HG03280 (cell line): ENCODE data around the gene KLF18.
"Not testable (repeated sequence)": the region's sequence is repeated elsewhere in the genome, so short reads cannot be mapped to it uniquely, and the experiment has no call there.

Experiments
- ATAC-seq: cut with Tn5 transposase; IDR thresholded peaks from one replicate; pipeline ENCODE4 v1.9.1; 2021; ENCODE audit warnings: mild to moderate bottlenecking, moderate library complexity; ENCODE audit not compliant: unreplicated experiment

The KLF18 gene

GRCh38 chr1:44129616-44130500, 11.6 kb downstream of the KLF18 start:
- ATAC-seq, result no peak

- ATAC-seq, result no peak
Observed at GRCh38 chr1:44120398-44120949, 21.0 kb downstream of the KLF18 start.

- ATAC-seq, result no peak
Observed at GRCh38 chr1:44119525-44119924, 21.9 kb downstream of the KLF18 start.

- no peak for ATAC-seq
Observed at GRCh38 chr1:44118682-44119081, 22.7 kb downstream of the KLF18 start, which contains the start of gene KLF17. TSS of gene KLF17 (plus strand) at chr1:44118821. CDS start at chr1:44118908, 87 bp downstream.

- ATAC-seq, result not testable (repeated sequence)
Observed at GRCh38 chr1:44117272-44117671, 24.2 kb downstream of the KLF18 start.

DNA sequence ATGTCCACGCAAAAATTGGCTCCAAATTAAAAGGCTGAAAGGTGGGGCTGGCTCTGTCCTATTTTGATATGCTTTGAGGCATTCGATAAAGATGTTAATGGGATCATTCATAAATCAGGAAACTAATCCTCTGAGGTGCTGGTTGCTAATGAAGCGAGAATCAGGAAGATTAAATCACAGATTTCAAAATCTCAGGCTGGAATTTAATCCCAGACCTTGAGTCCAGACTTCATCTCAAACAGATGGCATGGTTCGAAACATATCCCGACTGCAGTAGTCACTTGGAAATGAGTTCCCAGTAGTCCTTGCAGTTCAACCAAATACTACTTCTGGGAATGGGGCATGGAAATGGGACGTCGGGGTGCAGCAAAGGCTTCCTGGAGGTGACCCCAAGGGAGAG, 27.3 kb downstream of the KLF18 start:
- ATAC-seq, result no peak

DNA sequence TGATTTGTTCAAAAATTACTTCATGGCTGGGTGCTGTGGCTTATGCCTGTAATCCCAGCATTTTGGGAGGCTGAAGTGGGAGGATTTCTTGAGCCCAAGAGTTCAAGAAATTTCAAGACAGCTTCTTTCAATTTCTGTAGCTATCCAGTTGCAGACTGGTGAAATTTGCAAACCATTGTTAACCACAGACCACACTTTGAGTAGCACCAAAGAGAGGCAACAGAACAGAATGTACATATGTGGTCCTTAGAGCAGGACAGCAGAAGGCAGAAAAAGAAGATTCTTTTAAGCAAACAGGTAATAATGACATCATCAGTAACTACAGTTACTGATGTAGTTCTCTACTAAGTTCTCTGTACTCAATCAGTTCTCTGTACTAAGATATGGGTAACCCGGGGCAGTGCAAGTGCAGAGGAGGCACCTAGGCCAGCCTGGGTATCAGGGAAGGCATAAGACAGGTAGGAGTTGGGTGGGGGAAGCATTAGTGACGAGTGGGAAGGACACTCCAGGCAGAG, 28.3 kb downstream of the KLF18 start:
- ATAC-seq, result no peak

GRCh38 chr1:44112486-44112885, 28.9 kb downstream of the KLF18 start:
- ATAC-seq, result no peak

DNA sequence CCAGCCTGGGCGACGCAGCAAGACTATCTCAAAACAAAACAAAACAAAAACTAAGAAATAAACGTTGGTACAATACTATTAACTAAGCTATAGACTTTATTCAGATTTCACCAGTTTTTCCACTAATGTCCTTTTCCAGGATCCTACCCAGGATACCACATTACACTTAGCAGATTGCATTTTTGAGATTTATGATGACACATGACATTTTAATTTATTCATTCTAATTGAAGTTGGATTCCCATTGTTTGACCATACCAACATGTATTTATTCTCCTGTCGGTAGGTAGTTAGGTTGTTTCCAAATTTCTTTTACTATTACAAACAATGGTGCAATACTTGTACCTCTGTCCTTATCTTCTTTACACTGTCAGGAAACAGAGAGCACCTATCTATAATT, 29.6 kb downstream of the KLF18 start:
- ATAC-seq, result no peak

DNA sequence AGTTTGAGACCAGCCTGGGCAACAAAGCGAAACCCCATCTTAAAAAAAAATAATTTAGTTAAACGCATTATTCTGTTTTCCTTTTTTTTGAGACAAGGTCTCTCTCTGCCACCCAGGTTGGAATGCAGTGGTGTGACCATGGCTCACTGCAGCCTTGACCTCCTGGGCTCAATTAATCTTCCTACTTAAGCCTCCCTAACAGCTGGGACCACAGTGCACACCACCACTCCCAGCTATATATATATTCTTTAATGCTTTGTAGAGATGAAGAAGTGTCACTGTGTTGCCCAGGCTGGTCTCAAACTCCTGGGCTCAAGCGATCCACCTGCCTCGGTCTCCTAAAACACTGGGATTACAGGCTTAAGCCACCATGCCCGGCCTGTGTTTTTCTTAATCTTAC, 30.5 kb downstream of the KLF18 start:
- ATAC-seq, result no peak

GRCh38 chr1:44108971-44109370, 32.5 kb downstream of the KLF18 start:
- no peak for ATAC-seq

DNA sequence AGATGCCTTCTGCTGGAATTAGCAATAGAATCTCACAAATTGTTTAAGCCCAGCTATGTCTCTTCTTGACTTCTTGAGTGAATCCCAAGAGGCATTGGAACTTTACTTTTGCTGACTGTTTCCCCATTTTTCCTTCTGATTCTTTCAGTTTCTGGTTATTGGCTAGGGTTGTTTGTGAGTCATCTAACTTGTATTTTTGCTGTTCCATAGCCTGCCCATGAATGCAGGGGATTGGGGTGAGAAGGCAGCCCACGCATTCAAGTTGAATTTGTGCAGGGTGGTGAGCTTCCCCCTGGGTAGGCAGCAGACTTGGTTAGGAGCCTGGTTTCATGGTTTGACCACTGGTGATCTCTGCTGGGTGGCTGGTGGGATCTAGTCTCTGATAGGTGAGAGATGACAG, 33.2 kb downstream of the KLF18 start:
- ATAC-seq, result no peak

DNA sequence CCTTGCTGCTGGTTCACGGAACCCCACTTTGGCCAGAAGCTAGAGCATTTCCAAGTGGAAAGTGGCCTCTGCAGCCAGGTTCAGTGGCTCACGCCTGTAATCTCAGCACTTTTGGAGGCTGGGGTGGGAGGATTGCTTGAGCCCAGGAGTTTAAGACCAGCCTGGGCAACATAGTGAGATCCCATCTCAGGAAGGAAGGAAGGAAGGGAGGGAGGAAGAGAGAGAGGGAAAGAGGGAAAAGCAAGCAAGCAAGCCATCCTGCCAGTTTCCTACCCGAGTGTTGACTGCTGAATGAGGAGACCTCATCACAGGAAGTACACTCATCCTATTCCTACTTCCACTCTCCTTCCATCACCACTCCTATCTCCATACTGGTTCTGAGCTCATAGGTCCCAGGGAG, 35.6 kb downstream of the KLF18 start:
- no peak for ATAC-seq

GRCh38 chr1:44103270-44104131, 37.9 kb downstream of the KLF18 start:
- ATAC-seq, result no peak

- ATAC-seq, result no peak
Observed at GRCh38 chr1:44101328-44101727, 40.1 kb downstream of the KLF18 start.

GRCh38 chr1:44100183-44100868, 41.1 kb downstream of the KLF18 start:
- ATAC-seq, result no peak

DNA sequence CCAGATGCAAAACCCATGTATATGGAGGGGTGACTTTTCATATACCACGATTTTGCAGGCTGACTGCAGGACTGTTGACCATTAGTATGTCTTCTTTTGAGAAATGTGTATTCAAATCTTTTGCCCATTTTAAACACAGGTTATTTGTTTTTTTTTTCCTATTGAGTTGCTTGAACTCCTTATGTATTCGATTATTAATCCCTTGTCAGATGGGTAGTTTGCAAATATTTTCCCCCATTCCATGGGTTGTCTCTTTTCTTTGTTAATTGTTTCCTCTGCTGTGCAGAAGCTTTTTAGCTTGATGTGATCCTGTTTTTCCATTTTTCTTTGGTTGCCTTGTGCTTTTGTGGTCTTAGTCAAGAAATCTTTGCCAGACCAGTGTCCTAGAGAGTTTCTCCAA, 47.4 kb downstream of the KLF18 start:
- no peak for ATAC-seq

GRCh38 chr1:44090429-44091252, 50.8 kb downstream of the KLF18 start:
- no peak for ATAC-seq

GRCh38 chr1:44089371-44090048, 51.9 kb downstream of the KLF18 start:
- no peak for ATAC-seq
